HEK293 (cell line): ENCODE measurements around the gene TYRO3.

Experiments
- GLIS1 ChIP-seq: fragments of 450-650 bp; formaldehyde crosslinking; IDR thresholded peaks from 2 replicates; pipeline ENCODE4 v1.5.1; 2016; ENCODE audit warnings: missing biosample characterization, missing genetic modification characterization
- HOXA7 ChIP-seq: sonication (generic); formaldehyde crosslinking; IDR thresholded peaks from 2 replicates; pipeline ENCODE4 v1.8.1; 2022; ENCODE audit warnings: missing genetic modification reagents, borderline replicate concordance
- KLF1 ChIP-seq: fragments of 450-650 bp; formaldehyde crosslinking; IDR thresholded peaks from 2 replicates; pipeline ENCODE4 v1.5.1; 2016; ENCODE audit warnings: missing biosample characterization, missing genetic modification characterization
- MEIS1 ChIP-seq: sonication (generic); formaldehyde crosslinking; IDR thresholded peaks from 2 replicates; pipeline ENCODE4 v1.8.1; 2022; ENCODE audit warnings: missing genetic modification reagents, mild to moderate bottlenecking, borderline replicate concordance
- SCRT1 ChIP-seq: fragments of 450-650 bp; formaldehyde crosslinking; IDR thresholded peaks from 2 replicates; pipeline ENCODE4 v1.5.1; 2016; ENCODE audit warnings: missing biosample characterization, missing genetic modification characterization, borderline replicate concordance
- SETDB1 ChIP-seq: IDR thresholded peaks from one replicate; pipeline ENCODE4 v1.6.1; 2017; ENCODE audit warnings: mild to moderate bottlenecking, low read length, moderate library complexity, mixed read lengths; ENCODE audit not compliant: insufficient read length
- ZBTB48 ChIP-seq: fragments of 450-650 bp; formaldehyde crosslinking; IDR thresholded peaks from 2 replicates; pipeline ENCODE4 v1.5.1; 2016; ENCODE audit warnings: missing biosample characterization, missing genetic modification characterization
- ZFHX2 ChIP-seq: fragments of 450-650 bp; formaldehyde crosslinking; conservative IDR thresholded peaks from 2 replicates; pipeline ENCODE4 v1.5.1; 2016; ENCODE audit warnings: missing biosample characterization, missing genetic modification characterization
- ZFP41 ChIP-seq: fragments of 450-650 bp; formaldehyde crosslinking; IDR thresholded peaks from 2 replicates; pipeline ENCODE4 v1.5.1; 2016; ENCODE audit warnings: missing biosample characterization, missing genetic modification characterization, borderline replicate concordance
- ZNF169 ChIP-seq: fragments of 450-650 bp; formaldehyde crosslinking; IDR thresholded peaks from 2 replicates; pipeline ENCODE4 v1.5.1; 2016; ENCODE audit warnings: missing biosample characterization, missing genetic modification characterization
- ZNF174 ChIP-seq: fragments of 450-650 bp; formaldehyde crosslinking; IDR thresholded peaks from 2 replicates; pipeline ENCODE4 v1.5.0; 2017; ENCODE audit warnings: missing biosample characterization, mild to moderate bottlenecking, missing genetic modification characterization
- ZNF175 ChIP-seq: fragments of 450-650 bp; formaldehyde crosslinking; IDR thresholded peaks from 2 replicates; pipeline ENCODE4 v1.5.1; 2016; ENCODE audit warnings: missing biosample characterization, missing genetic modification characterization
- ZNF184 ChIP-seq: fragments of 450-650 bp; IDR thresholded peaks from 2 replicates; pipeline ENCODE4 v1.5.1; 2018; ENCODE audit warnings: missing biosample characterization, mild to moderate bottlenecking, missing genetic modification characterization
- ZNF335 ChIP-seq: fragments of 450-650 bp; formaldehyde crosslinking; conservative IDR thresholded peaks from 2 replicates; pipeline ENCODE4 v1.5.1; 2016; ENCODE audit warnings: missing biosample characterization, missing genetic modification characterization
- ZNF391 ChIP-seq: fragments of 450-650 bp; formaldehyde crosslinking; IDR thresholded peaks from 2 replicates; pipeline ENCODE4 v1.5.1; 2016; ENCODE audit warnings: low read depth, missing biosample characterization, missing genetic modification characterization, borderline replicate concordance
- ZNF394 ChIP-seq: fragments of 450-650 bp; formaldehyde crosslinking; IDR thresholded peaks from 2 replicates; pipeline ENCODE4 v1.5.1; 2016; ENCODE audit warnings: missing biosample characterization, missing genetic modification characterization, mild to moderate bottlenecking, moderate library complexity, borderline replicate concordance
- ZNF521 ChIP-seq: fragments of 450-650 bp; formaldehyde crosslinking; IDR thresholded peaks from 2 replicates; pipeline ENCODE4 v1.5.1; 2017; ENCODE audit warnings: missing biosample characterization, mild to moderate bottlenecking, missing genetic modification characterization
- ZNF621 ChIP-seq: fragments of 450-650 bp; formaldehyde crosslinking; IDR thresholded peaks from 2 replicates; pipeline ENCODE4 v1.5.1; 2017; ENCODE audit warnings: missing biosample characterization, missing genetic modification characterization
- ZNF670 ChIP-seq: fragments of 450-650 bp; formaldehyde crosslinking; IDR thresholded peaks from 2 replicates; pipeline ENCODE4 v1.5.1; 2016; ENCODE audit warnings: missing biosample characterization, missing genetic modification characterization, low read depth
- ZNF776 ChIP-seq: fragments of 450-650 bp; formaldehyde crosslinking; IDR thresholded peaks from 2 replicates; pipeline ENCODE4 v1.5.0; 2017; ENCODE audit warnings: missing biosample characterization, missing genetic modification characterization, borderline replicate concordance
- ZNF792 ChIP-seq: fragments of 450-650 bp; formaldehyde crosslinking; IDR thresholded peaks from 2 replicates; pipeline ENCODE4 v1.5.1; 2016; ENCODE audit warnings: missing biosample characterization, missing genetic modification characterization
- ZNF830 ChIP-seq: fragments of 450-650 bp; IDR thresholded peaks from 2 replicates; pipeline ENCODE4 v1.5.0; 2018; ENCODE audit warnings: missing biosample characterization, missing genetic modification characterization, low read depth, mild to moderate bottlenecking, moderate library complexity
- ZSCAN30 ChIP-seq: fragments of 450-650 bp; IDR thresholded peaks from 2 replicates; pipeline ENCODE4 v1.5.1; 2018; ENCODE audit warnings: missing biosample characterization, mild to moderate bottlenecking, missing genetic modification characterization, moderate library complexity
- TF ChIP-seq, protein P1 (sequence below): fragments of 450-650 bp; formaldehyde crosslinking; conservative IDR thresholded peaks from 2 replicates; pipeline ENCODE4 v1.5.1; 2016; ENCODE audit warnings: low read depth, missing biosample characterization, missing genetic modification characterization
- TF ChIP-seq, protein P2 (sequence below): fragments of 450-650 bp; formaldehyde crosslinking; IDR thresholded peaks from 2 replicates; pipeline ENCODE4 v1.5.0; 2017; ENCODE audit warnings: missing biosample characterization, missing genetic modification characterization, borderline replicate concordance
- TF ChIP-seq, protein P3 (sequence below): fragments of 450-650 bp; formaldehyde crosslinking; IDR thresholded peaks from 2 replicates; pipeline ENCODE4 v1.5.1; 2016; ENCODE audit warnings: missing biosample characterization, missing genetic modification characterization
- TF ChIP-seq, protein P4 (sequence below): fragments of 450-650 bp; formaldehyde crosslinking; IDR thresholded peaks from 2 replicates; pipeline ENCODE4 v1.5.1; 2017; ENCODE audit warnings: missing biosample characterization, missing genetic modification characterization
- TF ChIP-seq, protein P5 (sequence below): fragments of 450-650 bp; formaldehyde crosslinking; IDR thresholded peaks from 2 replicates; pipeline ENCODE4 v1.5.1; 2017; ENCODE audit warnings: missing biosample characterization, missing genetic modification characterization

TYRO3 gene

DNA sequence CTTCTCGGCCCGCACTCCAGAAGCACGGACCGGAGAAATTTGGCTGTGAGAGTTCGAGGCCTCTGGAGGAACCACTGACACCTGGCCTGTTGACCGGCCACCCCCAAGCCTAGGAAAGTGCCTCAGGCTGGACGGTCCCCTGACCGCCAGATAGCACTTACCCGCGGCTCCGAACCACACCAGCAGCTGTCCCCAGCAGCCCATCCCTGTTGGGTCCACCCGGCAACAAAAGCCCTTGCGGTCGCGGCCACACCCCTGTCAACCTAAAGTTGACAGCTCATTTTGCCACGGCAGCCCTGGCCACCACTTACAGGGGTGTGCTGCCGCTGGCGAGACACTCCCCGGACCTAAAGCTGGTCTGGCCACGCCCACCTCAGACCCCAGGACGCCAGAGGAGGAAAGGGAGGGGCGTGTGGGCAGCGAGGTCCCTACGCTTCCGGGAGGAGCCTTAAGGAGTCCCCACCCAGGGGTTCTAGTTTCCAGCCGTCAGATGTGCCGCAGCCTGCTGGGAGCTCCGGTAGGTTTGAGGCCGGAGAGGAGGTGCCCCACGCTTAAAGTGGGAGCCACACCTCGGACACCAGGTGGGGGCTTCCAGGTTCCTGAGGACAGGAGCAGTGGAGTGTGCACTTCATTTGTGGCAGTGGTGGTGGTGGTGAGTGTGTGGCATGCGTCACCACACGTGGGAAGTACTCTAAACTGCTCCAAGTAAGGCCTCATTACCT lies 45.3 kb upstream of the TYRO3 start, which contains the start of gene LTK (continued):
- TF ChIP-seq, protein P1, sequence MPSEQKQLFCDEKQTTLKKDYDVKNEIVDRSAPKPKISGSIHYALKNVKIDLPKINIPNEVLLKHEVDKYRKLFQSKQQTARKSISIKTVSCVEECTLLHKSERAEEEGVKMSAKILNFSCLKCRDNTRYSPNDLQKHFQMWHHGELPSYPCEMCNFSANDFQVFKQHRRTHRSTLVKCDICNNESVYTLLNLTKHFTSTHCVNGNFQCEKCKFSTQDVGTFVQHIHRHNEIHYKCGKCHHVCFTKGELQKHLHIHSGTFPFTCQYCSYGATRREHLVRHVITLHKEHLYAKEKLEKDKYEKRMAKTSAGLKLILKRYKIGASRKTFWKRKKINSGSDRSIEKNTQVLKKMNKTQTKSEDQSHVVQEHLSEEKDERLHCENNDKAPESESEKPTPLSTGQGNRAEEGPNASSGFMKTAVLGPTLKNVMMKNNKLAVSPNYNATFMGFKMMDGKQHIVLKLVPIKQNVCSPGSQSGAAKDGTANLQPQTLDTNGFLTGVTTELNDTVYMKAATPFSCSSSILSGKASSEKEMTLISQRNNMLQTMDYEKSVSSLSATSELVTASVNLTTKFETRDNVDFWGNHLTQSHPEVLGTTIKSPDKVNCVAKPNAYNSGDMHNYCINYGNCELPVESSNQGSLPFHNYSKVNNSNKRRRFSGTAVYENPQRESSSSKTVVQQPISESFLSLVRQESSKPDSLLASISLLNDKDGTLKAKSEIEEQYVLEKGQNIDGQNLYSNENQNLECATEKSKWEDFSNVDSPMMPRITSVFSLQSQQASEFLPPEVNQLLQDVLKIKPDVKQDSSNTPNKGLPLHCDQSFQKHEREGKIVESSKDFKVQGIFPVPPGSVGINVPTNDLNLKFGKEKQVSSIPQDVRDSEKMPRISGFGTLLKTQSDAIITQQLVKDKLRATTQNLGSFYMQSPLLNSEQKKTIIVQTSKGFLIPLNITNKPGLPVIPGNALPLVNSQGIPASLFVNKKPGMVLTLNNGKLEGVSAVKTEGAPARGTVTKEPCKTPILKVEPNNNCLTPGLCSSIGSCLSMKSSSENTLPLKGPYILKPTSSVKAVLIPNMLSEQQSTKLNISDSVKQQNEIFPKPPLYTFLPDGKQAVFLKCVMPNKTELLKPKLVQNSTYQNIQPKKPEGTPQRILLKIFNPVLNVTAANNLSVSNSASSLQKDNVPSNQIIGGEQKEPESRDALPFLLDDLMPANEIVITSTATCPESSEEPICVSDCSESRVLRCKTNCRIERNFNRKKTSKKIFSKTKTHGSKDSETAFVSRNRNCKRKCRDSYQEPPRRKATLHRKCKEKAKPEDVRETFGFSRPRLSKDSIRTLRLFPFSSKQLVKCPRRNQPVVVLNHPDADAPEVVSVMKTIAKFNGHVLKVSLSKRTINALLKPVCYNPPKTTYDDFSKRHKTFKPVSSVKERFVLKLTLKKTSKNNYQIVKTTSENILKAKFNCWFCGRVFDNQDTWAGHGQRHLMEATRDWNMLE (tag by site-specific recombination), result no peak
- TF ChIP-seq ZNF335, result peak; percentile 88
- no peak for TF ChIP-seq ZFP41 (tag by site-specific recombination)
- no peak for TF ChIP-seq HOXA7 (CRISPR knock-in tag)
- no peak for TF ChIP-seq ZNF670 (tag by site-specific recombination)
- no peak for TF ChIP-seq SCRT1
- TF ChIP-seq ZNF184 (tag by site-specific recombination), result no peak
- TF ChIP-seq ZNF792 (tag by site-specific recombination), result no peak
- no peak for TF ChIP-seq ZNF521
- TF ChIP-seq KLF1 (tag by site-specific recombination), result peak; percentile 98
- no peak for TF ChIP-seq ZNF175 (tag by site-specific recombination)
- no peak for TF ChIP-seq MEIS1 (CRISPR knock-in tag)
- TF ChIP-seq ZSCAN30 (tag by site-specific recombination), result no peak
- TF ChIP-seq GLIS1, result peak; percentile 71
- no peak for TF ChIP-seq ZNF391 (tag by site-specific recombination)
- TF ChIP-seq ZNF169 (tag by site-specific recombination), result no peak
- TF ChIP-seq, protein P2, sequence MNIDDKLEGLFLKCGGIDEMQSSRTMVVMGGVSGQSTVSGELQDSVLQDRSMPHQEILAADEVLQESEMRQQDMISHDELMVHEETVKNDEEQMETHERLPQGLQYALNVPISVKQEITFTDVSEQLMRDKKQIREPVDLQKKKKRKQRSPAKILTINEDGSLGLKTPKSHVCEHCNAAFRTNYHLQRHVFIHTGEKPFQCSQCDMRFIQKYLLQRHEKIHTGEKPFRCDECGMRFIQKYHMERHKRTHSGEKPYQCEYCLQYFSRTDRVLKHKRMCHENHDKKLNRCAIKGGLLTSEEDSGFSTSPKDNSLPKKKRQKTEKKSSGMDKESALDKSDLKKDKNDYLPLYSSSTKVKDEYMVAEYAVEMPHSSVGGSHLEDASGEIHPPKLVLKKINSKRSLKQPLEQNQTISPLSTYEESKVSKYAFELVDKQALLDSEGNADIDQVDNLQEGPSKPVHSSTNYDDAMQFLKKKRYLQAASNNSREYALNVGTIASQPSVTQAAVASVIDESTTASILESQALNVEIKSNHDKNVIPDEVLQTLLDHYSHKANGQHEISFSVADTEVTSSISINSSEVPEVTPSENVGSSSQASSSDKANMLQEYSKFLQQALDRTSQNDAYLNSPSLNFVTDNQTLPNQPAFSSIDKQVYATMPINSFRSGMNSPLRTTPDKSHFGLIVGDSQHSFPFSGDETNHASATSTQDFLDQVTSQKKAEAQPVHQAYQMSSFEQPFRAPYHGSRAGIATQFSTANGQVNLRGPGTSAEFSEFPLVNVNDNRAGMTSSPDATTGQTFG, result no peak
- TF ChIP-seq ZFHX2, result peak; percentile 67; the same call in 1 of the 2 replicates
- peak; percentile 21; the same call in 1 of the 2 replicates for TF ChIP-seq ZNF394 (tag by site-specific recombination)
- TF ChIP-seq, protein P3, sequence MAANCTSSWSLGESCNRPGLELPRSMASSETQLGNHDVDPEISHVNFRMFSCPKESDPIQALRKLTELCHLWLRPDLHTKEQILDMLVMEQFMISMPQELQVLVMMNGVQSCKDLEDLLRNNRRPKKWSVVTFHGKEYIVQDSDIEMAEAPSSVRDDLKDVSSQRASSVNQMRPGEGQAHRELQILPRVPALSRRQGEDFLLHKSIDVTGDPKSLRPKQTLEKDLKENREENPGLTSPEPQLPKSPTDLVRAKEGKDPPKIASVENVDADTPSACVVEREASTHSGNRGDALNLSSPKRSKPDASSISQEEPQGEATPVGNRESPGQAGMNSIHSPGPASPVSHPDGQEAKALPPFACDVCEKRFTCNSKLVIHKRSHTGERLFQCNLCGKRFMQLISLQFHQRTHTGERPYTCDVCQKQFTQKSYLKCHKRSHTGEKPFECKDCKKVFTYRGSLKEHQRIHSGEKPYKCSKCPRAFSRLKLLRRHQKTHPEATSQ (tag by site-specific recombination), result no peak
- TF ChIP-seq ZBTB48 (tag by site-specific recombination), result peak; percentile 76; the same call in 1 of the 2 replicates
- no peak for TF ChIP-seq ZNF174 (tag by site-specific recombination)
- TF ChIP-seq, protein P4, sequence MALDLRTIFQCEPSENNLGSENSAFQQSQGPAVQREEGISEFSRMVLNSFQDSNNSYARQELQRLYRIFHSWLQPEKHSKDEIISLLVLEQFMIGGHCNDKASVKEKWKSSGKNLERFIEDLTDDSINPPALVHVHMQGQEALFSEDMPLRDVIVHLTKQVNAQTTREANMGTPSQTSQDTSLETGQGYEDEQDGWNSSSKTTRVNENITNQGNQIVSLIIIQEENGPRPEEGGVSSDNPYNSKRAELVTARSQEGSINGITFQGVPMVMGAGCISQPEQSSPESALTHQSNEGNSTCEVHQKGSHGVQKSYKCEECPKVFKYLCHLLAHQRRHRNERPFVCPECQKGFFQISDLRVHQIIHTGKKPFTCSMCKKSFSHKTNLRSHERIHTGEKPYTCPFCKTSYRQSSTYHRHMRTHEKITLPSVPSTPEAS (tag by site-specific recombination), result no peak
- TF ChIP-seq SETDB1, result no peak
- TF ChIP-seq, protein P5, sequence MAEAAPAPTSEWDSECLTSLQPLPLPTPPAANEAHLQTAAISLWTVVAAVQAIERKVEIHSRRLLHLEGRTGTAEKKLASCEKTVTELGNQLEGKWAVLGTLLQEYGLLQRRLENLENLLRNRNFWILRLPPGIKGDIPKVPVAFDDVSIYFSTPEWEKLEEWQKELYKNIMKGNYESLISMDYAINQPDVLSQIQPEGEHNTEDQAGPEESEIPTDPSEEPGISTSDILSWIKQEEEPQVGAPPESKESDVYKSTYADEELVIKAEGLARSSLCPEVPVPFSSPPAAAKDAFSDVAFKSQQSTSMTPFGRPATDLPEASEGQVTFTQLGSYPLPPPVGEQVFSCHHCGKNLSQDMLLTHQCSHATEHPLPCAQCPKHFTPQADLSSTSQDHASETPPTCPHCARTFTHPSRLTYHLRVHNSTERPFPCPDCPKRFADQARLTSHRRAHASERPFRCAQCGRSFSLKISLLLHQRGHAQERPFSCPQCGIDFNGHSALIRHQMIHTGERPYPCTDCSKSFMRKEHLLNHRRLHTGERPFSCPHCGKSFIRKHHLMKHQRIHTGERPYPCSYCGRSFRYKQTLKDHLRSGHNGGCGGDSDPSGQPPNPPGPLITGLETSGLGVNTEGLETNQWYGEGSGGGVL, result 0 out of 2 replicates have a peak, but pooled peaks have one; percentile 30
- TF ChIP-seq ZNF621 (tag by site-specific recombination), result no peak
- no peak for TF ChIP-seq ZNF830
- no peak for TF ChIP-seq ZNF776 (tag by site-specific recombination)
